Stimulated activated CD8-positive, alpha-beta memory T cell treated with anti-CD3 and anti-CD28 coated beads, Interleukin-12 subunit alpha, Interleukin-12 subunit beta, amount 100 ng/mL, for 4 hours (primary cell): ENCODE measurements around the gene PAQR4.
"Not testable (repeated sequence)": the region's sequence is repeated elsewhere in the genome, so short reads cannot be mapped to it uniquely, and the experiment has no call there.

Experiments
- DNase-seq: peaks from one replicate; pipeline ENCODE4 v3.0.0-alpha.2; 2020; ENCODE audit warnings: low read depth

Gene PAQR4

DNA sequence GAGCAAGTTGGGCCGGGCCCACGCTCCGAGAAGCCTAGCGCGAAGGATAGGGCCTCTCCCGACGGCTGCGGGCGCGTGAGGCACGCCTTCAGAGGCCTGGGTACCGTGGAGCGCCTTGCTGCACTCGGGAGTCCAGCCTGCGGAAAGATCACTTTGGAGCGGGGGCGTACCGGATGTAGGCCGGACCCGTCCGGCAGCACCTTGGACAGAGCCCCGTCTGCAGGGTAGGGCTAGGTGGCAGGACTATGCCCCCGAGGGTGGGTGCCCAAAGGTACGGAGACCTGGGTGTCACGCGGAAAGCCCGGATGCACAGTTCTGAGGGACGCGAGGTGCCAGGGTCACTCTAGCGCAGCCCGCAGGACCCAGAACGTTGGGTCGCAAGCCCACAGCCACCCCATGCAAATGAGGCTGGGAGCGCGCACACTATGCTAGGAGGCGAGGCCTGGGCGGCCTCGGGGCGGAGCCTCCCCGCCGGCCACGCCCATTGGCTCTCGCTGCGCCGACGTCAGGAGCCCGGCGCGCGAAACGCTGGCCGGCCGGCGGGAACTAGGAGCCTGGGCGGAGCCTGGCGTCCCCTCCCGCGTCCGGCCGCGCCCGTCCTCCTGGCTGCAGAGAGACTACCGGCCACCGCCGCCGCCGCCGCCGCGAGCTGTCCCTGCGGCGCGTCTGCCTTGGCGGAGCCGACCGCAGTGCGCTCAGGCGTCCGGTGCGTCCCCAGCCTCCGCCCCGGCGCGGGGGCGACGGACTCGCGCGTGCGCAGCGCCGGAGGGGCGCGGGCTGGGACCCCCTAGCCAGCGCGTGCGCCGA, at the start of gene PAQR4:
PAQR4 (plus strand) TSS at position 611 of the 807 bp plus-strand sequence. CDS start 327 bp downstream, outside the sequence.
- peak; percentile 62 for DNase-seq

DNA sequence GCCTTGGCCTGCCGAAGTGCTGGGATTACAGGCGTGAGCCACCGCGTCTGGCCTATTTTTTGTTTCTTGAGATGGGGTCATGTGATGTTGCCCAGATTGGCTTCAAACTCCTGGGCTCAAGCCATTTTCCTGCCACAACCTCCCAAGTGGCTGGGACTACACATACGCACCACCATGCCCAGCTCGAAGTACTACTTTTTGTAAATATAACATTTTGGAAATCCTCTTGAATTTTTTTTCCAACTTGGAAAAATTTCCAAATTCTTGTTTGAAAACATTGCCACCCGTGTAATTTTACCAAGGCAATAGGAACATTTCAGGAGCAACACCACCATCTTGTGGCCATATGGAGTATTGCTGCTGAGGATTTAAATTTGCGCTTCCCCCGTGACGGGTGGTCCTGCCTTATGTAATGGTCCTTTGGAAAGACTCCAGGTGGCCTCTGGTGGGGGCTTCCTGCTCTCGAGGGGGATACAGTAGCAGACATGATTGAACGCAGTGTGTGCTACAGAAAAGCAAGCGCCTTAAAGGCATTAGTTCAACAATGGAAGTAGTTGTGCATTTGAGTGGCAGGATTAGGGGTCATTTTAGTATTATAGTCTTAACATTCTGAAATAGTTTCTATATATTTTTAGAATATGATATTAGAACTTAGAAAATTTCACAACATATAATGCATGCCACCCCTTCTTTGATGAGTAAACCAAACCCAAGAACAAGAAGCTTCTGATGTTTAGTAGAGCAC, 49.5 kb upstream of the PAQR4 start:
- DNase-seq: no peak

- DNase-seq: no peak
Observed at GRCh38 chr16:2923481-2923880, 45.7 kb upstream of the PAQR4 start.

DNA sequence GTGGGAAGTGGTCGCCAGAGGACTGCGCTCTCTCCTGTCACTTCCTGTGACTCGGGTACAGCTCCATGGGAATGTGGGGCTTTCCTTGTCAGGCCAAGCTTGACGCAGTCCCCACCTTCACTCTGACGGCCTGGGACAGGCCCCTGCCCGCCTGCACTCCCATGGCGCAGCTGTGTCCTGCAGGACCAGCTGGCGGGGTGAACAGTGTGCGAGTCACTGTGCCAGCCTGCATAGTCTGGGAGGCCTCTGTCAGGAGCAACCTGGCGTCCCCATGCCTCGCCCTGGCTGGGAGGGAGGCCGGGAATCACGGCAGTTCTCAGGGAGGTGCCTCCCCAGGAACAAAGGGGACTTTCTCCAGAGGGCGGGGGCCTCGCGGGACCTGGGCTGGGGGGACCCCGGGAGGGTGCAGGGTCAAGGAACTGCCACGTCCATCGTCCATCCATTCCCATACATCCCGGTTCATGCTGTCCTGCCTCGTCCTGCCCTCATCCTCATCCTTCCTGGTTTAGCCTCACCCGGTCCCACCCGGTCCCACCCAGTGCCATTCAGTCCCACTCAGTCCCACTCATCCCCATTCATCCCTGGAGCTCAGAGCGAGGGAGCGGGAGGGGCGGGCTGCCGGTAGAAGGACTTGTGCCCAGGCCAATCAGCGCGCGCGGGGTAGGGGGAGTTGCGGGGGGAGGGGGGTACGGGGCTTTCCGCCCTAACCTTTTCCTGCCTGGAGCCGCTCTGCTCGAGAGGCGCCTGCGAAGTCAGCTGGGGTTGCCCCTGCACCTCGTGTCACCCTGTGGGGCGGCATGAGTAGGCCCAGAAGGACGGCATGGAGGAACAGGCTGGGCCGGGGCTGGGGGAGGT, 44.0 kb upstream of the PAQR4 start:
- DNase-seq: no peak

DNA sequence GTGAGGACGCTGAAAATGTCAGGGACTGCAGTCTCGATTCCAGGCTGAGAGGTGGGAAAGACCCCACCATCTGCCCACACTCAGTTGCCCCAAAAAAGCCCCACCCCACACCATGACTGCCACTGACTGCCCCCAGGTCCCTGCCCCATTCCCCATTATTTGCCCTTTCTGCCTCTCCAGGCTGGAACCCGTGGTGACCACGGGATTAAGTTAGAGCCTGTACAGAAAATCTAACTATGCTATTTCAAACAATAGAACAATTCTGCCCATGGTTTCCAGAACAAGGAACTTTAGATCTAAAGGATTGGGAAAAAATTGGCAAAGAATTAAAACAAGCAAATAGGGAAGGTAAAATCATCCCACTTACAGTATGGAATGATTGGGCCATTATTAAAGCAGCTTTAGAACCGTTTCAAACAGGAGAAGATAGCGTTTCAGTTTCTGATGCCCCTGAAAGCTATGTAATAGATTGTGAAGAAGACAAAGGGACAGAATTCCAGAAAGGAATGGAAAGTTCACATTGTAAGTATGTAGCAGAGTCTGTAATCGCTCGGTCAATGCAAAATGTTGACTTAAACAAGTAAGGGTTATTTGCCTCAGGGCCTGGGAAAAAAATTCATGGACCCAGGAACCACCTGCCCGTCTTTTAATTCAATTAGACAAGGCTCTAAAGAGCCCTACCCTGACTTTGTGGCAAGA, 43.0 kb upstream of the PAQR4 start:
- DNase-seq: no peak

GRCh38 chr16:2926650-2926999, 42.5 kb upstream of the PAQR4 start:
- DNase-seq: no peak

- DNase-seq: peak; percentile 67
Observed at GRCh38 chr16:2927010-2927646, 42.0 kb upstream of the PAQR4 start.

DNA sequence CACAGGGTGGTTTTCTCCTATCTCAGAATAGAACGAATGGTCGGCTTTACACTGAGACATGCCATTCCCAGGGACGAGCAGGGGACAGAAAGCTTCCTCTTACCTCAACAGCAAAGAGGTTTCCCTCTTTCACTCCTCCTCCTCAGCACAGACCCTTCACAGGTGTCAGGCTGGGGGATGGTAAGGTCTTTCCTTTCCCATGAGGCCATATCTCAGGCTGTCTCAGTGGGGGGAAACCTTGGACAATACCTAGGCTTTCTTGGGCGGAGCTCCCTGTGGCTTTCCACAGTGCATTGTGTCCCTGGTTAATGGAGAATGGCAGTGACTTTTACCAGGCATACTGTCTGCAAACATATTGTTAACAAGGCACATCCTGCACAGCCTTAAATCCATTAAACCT, 41.0 kb upstream of the PAQR4 start:
- DNase-seq: not testable (repeated sequence)

GRCh38 chr16:2928796-2929195, 40.4 kb upstream of the PAQR4 start:
- no peak for DNase-seq

GRCh38 chr16:2929693-2930092, 39.5 kb upstream of the PAQR4 start:
- no peak for DNase-seq

DNA sequence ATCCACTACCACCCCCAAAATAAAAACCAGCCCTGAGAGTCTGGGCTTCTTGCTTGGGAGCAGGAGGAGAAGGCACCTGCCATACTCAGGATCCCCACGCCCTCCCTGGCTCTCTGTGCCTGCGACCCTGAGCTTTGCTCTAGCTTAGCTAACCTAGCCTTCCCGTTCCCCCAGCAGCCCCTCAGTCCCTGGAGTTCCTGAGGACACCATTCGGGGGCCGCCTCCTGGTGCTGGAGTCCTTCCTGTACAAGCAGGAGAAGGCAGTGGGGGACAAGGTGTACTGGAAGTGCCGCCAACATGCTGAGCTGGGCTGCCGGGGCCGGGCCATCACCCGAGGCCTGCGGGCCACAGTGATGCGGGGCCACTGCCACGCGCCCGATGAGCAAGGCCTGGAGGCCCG, 38.9 kb upstream of the PAQR4 start:
- no peak for DNase-seq

DNA sequence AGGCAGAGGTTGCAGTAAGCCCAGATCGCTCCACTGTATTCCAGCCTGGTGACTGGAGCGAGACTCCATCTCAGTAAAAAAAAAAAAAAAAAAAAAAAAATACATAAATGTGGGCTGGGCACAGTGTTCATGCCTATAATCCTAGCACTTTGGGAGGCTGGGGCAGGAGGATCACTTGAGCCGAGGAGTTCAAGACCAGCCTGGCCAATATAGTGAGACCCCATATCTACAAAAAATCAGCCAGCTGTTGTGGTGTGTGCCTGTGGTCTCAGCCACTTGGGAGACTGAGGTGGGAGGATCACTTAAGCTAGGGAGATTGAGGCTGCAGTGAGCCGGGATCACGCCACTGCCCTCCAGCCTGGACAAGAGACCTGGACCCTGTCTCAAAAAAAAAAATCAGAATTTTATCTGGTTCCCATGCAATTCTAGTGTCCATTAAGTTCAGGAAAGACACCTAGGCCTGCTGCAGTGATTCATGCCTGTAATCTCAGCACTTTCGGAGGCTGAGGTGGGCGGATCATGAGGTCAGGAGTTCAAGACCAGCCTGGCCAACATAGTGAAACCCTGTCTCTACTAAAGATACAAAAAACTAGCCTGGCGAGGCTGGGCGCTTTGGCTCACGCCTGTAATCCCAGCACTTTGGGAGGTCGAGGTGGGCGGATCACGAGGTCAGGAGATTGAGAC, 37.8 kb upstream of the PAQR4 start:
- not testable (repeated sequence) for DNase-seq

DNA sequence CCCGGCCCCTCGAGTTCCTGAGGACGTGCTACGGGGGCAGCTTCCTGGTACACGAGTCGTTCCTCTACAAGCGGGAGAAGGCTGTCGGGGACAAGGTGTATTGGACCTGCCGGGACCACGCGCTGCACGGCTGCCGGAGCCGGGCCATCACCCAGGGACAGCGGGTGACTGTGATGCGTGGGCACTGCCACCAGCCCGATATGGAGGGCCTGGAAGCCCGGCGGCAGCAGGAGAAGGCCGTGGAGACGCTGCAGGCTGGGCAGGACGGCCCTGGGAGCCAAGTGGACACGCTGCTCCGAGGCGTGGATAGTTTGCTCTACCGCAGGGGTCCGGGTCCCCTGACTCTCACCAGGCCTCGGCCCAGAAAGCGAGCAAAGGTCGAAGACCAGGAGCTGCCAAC, 36.0 kb upstream of the PAQR4 start:
- no peak for DNase-seq

GRCh38 chr16:2933701-2934100, 35.4 kb upstream of the PAQR4 start:
- no peak for DNase-seq

GRCh38 chr16:2934450-2934849, 34.7 kb upstream of the PAQR4 start:
- no peak for DNase-seq

GRCh38 chr16:2936436-2937011, 32.6 kb upstream of the PAQR4 start:
- no peak for DNase-seq

- no peak for DNase-seq
Observed at GRCh38 chr16:2937170-2937569, 32.0 kb upstream of the PAQR4 start.

DNA sequence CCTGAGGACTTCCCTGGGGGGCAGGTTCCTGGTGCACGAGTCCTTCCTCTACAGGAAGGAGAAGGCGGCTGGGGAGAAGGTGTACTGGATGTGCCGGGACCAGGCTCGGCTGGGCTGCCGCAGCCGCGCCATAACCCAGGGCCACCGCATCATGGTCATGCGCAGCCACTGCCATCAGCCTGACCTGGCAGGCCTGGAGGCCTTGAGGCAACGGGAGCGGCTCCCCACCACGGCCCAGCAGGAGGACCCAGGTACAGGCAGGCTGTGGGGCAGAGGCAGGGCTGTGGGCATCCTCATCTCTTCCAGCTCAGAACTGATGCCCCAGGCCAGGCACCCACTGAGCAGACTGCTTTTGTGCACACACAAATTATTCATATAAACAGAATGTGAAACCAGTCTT, 30.9 kb upstream of the PAQR4 start:
- no peak for DNase-seq

- no peak for DNase-seq
Observed at GRCh38 chr16:2939968-2940367, 29.2 kb upstream of the PAQR4 start.

GRCh38 chr16:2942045-2942444, 27.1 kb upstream of the PAQR4 start:
- DNase-seq: no peak
